Activated CD8-positive, alpha-beta T cell treated with anti-CD3 and anti-CD28 coated beads for 36 hours (primary cell): ENCODE measurements around the gene TGFBR3L. TPM values are rescaled to one million over a fixed set of nuclear protein-coding genes. Genes with fewer than 3 reads are reported as not detected.

ENCODE experiments used
- ATAC-seq: fragments of 200-7000 bp; cut with Tn5 transposase; one replicate; pipeline ENCODE4 v1.10.0; 2021; ENCODE audit warnings: mild to moderate bottlenecking, moderate library complexity
- CTCF ChIA-PET: fragments of 350-600 bp; sonication (Branson Sonifier 250); formaldehyde crosslinking; loops from one replicate; lab custom pipeline; 2021; ENCODE audit warnings: antibody characterized with exemption; lab: Charles Lee
- POLR2A ChIA-PET: fragments of 350-600 bp; sonication (Branson Sonifier 250); formaldehyde crosslinking; loops from one replicate; lab custom pipeline; 2021; ENCODE audit warnings: antibody characterized with exemption; lab: Charles Lee
- DNase-seq: peaks from one replicate; pipeline ENCODE4 v3.0.0-alpha.2; 2020
- H3K27ac Mint-ChIP-seq: one replicate; pipeline ENCODE4 v1.8.0; 2021; ENCODE audit warnings: mild to moderate bottlenecking, mixed read lengths
- H3K27me3 Mint-ChIP-seq: one replicate; pipeline ENCODE4 v1.8.0; 2021; ENCODE audit warnings: mixed read lengths
- H3K36me3 Mint-ChIP-seq: one replicate; pipeline ENCODE4 v1.8.0; 2021; ENCODE audit warnings: low read depth, mixed read lengths
- H3K4me1 Mint-ChIP-seq: one replicate; pipeline ENCODE4 v1.8.0; 2021; ENCODE audit warnings: low read depth, mixed read lengths
- H3K4me3 Mint-ChIP-seq: one replicate; pipeline ENCODE4 v1.8.0; 2021; ENCODE audit warnings: mild to moderate bottlenecking, moderate library complexity, mixed read lengths
- H3K9me3 Mint-ChIP-seq: one replicate; pipeline ENCODE4 v1.8.0; 2021; ENCODE audit warnings: mixed read lengths
- intact Hi-C: fragments of 100-400 bp; cut with micrococcal nuclease; formaldehyde crosslinking; loops from one replicate; pipeline ENCODE4 v1.10.0; 2022
- total RNA-seq, 2 experiments: library from RNA; stranded (reverse); gene quantifications; one replicate each; pipeline ENCODE4 v1.2.3, GENCODE V29; 2021
- TF ChIP-seq, protein P1 (sequence below): fragments of 200-600 bp; IDR thresholded peaks from one replicate; pipeline ENCODE4 v1.8.0; 2022; ENCODE audit warnings: antibody characterized with exemption, mild to moderate bottlenecking

Gene TGFBR3L
- total RNA-seq, 2 experiments from 2014 or later: 5.1 to 5.9 TPM

DNA sequence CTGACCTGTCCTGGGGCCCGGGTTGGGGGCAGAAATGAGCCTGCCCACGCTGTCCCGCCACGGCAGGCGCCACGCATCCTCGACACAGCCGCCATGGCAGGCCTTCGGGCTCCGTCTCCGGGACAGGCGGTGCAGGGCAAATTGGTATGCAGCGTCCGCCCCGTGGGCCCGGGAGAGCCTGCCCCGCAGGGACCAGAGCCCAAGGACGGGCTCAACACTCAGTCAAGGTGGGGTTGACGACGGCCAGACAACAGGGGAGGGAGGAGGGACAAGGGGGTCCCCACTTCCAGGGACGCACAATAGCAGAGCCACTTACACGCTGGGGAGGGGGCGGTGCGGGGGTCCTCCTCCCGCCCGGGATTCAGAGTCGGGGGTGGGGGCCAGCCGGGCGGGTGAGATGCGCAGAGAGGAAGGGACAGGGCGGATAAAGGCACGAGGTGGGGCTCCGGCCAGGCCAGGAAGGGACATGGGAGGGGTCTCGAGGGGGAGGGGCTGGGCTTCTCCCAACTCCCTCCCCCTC lies 10.1 kb downstream of the TGFBR3L start:
- no peak overlapping the region for H3K4me3 Mint-ChIP-seq
- POLR2A ChIA-PET: interaction anchor here (0.9 to 4.8 kb wide), 3 partner anchors 18 to 56 kb away, joined by 3 to 38 read pairs (median 5); partner anchors contain the start of gene TIMM44
- TF ChIP-seq, protein P1, sequence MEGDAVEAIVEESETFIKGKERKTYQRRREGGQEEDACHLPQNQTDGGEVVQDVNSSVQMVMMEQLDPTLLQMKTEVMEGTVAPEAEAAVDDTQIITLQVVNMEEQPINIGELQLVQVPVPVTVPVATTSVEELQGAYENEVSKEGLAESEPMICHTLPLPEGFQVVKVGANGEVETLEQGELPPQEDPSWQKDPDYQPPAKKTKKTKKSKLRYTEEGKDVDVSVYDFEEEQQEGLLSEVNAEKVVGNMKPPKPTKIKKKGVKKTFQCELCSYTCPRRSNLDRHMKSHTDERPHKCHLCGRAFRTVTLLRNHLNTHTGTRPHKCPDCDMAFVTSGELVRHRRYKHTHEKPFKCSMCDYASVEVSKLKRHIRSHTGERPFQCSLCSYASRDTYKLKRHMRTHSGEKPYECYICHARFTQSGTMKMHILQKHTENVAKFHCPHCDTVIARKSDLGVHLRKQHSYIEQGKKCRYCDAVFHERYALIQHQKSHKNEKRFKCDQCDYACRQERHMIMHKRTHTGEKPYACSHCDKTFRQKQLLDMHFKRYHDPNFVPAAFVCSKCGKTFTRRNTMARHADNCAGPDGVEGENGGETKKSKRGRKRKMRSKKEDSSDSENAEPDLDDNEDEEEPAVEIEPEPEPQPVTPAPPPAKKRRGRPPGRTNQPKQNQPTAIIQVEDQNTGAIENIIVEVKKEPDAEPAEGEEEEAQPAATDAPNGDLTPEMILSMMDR: no peak

DNA sequence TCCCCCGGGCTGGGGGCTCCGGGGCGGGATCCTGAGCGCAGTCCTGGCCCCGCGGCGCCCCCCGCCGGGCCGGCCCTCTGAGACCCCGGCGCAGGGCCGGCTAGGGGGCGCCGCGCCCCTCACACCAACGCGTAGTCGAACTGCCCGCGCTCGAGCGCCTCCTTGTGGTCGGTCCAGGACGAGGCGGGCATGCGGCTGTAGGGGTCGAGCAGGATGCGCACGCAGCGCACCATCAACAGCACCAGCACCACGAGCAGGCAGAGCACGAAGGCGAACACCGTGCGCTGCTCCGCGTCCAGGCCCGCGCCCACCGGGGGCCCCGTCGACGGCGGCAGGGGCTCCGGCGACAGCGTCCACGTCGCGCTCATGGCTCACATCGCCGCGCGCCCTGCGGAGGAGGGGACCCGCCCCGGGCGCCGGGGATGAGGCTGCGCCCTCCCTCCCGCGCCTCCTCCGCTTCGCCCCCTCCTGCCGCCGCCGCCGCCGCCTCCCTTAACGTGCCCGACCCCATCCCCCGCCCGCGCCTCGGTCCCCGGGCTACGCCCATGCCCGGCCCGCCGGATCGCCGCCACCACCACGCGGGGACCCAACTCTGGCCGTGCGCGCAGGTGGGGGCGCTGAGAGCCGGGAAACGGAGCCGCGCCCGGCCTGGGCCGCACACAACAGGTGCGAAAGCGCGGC lies 10.7 kb downstream of the TGFBR3L start:
- POLR2A ChIA-PET: interaction anchor here (1.8 to 7.7 kb wide), 2 partner anchors 8 to 17 kb away, joined by 12 to 81 read pairs; partner anchors contain the start of gene TIMM44
- TF ChIP-seq, protein P1: peak; percentile 95
- peaks cover 13% of the 10 kb centered on the region for H3K36me3 Mint-ChIP-seq
- peaks cover 19% of the 10 kb centered on the region for H3K4me1 Mint-ChIP-seq
- no peaks in the 10 kb centered on the region for H3K9me3 Mint-ChIP-seq
- H3K27ac Mint-ChIP-seq: no peak overlapping the region
- H3K27me3 Mint-ChIP-seq: no peaks in the 10 kb centered on the region
- intact Hi-C loops: loop anchor here (10.0 kb wide), 1 partner anchor 71 kb away; no protein-coding TSS in a partner anchor
- CTCF ChIA-PET: no interaction called here
- ATAC-seq (peak; percentile 47), DNase-seq (peak; percentile 91)
- peak overlapping the region; percentile 56 for H3K4me3 Mint-ChIP-seq

More for the DNA sequence above, 10.1 kb downstream of the TGFBR3L start:
- H3K27me3 Mint-ChIP-seq: peaks cover 1% of the 10 kb centered on the region
- H3K4me1 Mint-ChIP-seq: peaks cover 23% of the 10 kb centered on the region
- no peak for ATAC-seq
- CTCF ChIA-PET: interaction anchor here (1.1 kb wide), 1 partner anchor 356 kb away, joined by 3 read pairs; no protein-coding TSS in a partner anchor
- H3K9me3 Mint-ChIP-seq: no peaks in the 10 kb centered on the region
- no peak overlapping the region for H3K27ac Mint-ChIP-seq
- DNase-seq: no peak
- peaks cover 12% of the 10 kb centered on the region for H3K36me3 Mint-ChIP-seq
- intact Hi-C loops: loop anchor here (10.0 kb wide), 1 partner anchor 70 kb away; no protein-coding TSS in a partner anchor

DNA sequence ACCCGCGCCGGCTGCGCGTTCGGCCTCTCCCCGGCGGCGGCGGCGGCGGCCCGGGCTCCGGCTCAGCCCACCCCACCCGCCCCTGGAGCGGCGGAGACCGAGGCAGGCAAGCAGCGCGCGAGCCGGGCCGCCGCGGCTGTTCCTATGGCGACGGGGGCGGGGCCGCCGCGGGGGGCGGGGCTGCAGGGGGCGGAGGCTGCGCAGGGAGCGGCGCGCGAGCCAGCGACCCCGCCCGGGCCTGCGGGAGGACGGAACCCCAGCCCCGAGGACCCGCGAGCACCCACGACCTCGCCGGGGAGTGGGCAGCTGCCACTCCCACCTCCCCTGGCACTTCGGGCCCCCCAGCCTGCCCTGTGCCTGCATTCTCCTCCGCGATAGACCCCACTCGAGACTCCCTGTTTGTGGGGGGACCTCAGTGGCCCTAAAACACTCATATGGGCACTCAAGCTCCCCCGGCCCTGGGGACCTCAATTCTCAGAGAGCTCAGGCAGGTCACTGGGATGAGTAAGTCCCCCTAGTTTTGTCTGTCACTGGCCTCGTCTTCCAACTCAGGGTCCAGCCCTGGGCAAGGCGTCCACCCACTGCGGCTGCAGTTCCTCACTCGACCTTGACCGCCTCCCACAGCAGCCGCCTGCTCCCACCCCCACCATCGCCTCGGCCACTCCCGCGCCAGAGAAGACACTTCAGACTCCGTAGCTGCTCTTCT lies 11.5 kb downstream of the TGFBR3L start, which contains the start of gene CTXN1:
TSS of gene CTXN1 (minus strand) at position 115 of the 706 bp plus-strand sequence. CDS start 597 bp downstream, outside the sequence.
- Mint-ChIP-seq H3K9me3 (no peaks in the 10 kb centered on the region), H3K27ac (no peak within 1 kb of the TSS), H3K36me3 (peaks cover 20% of the 10 kb centered on the region), H3K27me3 (no peaks in the 10 kb centered on the region), H3K4me3 (peak within 1 kb of the TSS; percentile 56), H3K4me1 (peaks cover 16% of the 10 kb centered on the region)
- TF ChIP-seq, protein P1: no peak
- DNase-seq (peak; percentile 78), ATAC-seq (peak; percentile 62)
- intact Hi-C loops: loop anchor here (10.0 kb wide), 1 partner anchor 71 kb away; no protein-coding TSS in a partner anchor
- ChIA-PET POLR2A (interaction anchor here (0.7 to 7.7 kb wide), 4 partner anchors 9 to 16 kb away, joined by 3 to 81 read pairs (median 8); partner anchors contain the start of gene TIMM44), CTCF (interaction anchor here (0.9 kb wide), 1 partner anchor 22 kb away, joined by 3 read pairs; the partner anchor contains the start of gene MAP2K7)

DNA sequence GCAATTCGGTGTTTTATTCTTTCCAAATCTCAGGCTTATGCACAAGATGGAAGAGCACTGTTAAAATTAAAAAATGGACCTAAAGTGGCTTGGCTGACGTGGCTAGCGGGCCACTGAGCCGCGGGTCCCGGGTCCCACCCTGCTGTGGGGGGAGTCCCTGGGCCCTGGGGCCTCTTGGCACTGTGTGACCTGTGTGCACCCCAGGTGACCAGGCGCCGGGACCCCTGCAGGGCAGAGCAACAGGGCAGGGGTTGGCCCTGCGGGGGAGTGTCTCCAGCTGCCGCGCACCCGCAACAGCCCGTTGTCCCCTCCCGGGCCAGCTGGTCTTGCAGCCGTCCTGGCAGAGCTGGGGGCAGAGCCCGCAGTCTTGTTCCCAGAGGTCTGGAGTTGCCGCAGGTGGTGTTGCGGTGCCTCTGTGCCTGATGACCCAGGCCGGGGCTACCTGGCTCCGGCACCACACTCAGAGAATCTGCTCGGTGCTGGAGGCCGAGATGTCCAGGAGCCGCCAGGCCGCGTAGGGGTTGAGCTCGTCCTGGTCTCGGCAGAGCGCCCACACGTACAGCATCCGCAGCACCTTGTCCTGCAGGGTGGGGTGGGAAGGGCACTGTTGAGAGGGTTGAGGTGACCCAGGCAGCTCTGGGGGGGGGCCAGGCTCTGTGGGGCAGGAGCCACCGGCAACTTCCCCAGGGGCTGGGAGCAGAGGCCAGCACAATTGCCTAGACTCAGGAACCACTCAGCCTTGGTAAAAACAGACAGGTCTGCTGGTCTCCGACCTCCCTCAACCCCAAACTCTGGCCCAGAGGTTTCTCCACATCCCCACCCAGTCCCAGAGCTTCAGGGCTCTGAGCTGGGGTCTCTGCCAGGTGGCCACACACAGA lies 12.3 kb downstream of the TGFBR3L start:
- peaks cover 22% of the 10 kb centered on the region for H3K36me3 Mint-ChIP-seq
- DNase-seq: no peak
- CTCF ChIA-PET: interaction anchor here (0.9 kb wide), 1 partner anchor 23 kb away, joined by 3 read pairs; the partner anchor contains the start of gene MAP2K7
- no peak for ATAC-seq
- POLR2A ChIA-PET: interaction anchor here (0.7 to 7.7 kb wide), 5 partner anchors 8 to 16 kb away, joined by 3 to 81 read pairs (median 12); partner anchors contain the start of gene TIMM44
- H3K4me3 Mint-ChIP-seq: peak overlapping the region; percentile 44
- no peaks in the 10 kb centered on the region for H3K27me3 Mint-ChIP-seq
- H3K27ac Mint-ChIP-seq: no peak overlapping the region
- no peaks in the 10 kb centered on the region for H3K9me3 Mint-ChIP-seq
- H3K4me1 Mint-ChIP-seq: peaks cover 16% of the 10 kb centered on the region
- TF ChIP-seq, protein P1: no peak
- intact Hi-C loops: loop anchor here (10.0 kb wide), 1 partner anchor 72 kb away; no protein-coding TSS in a partner anchor
